HepG2 (cell line): ENCODE data around the gene PRPSAP1. TPM values are rescaled to one million over a fixed set of nuclear protein-coding genes. Genes with fewer than 3 reads are reported as not detected.
A peak's percentile ranks its signal among the peaks of the same experiment; 100 is the strongest.

ENCODE experiments used
- CC2D1A ChIP-seq: sonication (generic); formaldehyde crosslinking; IDR thresholded peaks from 2 replicates; pipeline ENCODE4 v1.8.1; 2023; ENCODE audit warnings: mild to moderate bottlenecking, missing genetic modification reagents
- FOXP4 ChIP-seq: sonication (generic); formaldehyde crosslinking; IDR thresholded peaks from 2 replicates; pipeline ENCODE4 v1.4.0; 2020; ENCODE audit warnings: missing genetic modification reagents
- HCFC1 ChIP-seq: fragments of 150-350 bp; IDR thresholded peaks from 2 replicates; pipeline ENCODE4 v1.6.1; 2014; ENCODE audit warnings: low read depth, low read length
- IRX3 ChIP-seq: sonication (generic); formaldehyde crosslinking; IDR thresholded peaks from 2 replicates; pipeline ENCODE4 v1.8.1; 2023; ENCODE audit warnings: mild to moderate bottlenecking, low read depth, missing genetic modification reagents, borderline replicate concordance
- PAX8 ChIP-seq: sonication (generic); formaldehyde crosslinking; IDR thresholded peaks from 2 replicates; pipeline ENCODE4 v1.8.0; 2022; ENCODE audit warnings: mild to moderate bottlenecking, missing genetic modification reagents, borderline replicate concordance
- SOX13 ChIP-seq, 3 experiments: fragments of 450-650 bp in 1 of 3; sonication (generic) in 1 of 3; formaldehyde crosslinking in 1 of 3; IDR thresholded peaks in 2 of 3; conservative IDR thresholded peaks in 1 of 3; 2 replicates each; pipeline versions ENCODE4 v1.5.0 to v1.6.1; 2016 to 2020; ENCODE audit warnings: antibody characterized with exemption in 1 of 3, mild to moderate bottlenecking in 1 of 3, missing compliant biosample characterization in 1 of 3, missing genetic modification reagents in 1 of 3, moderate library complexity in 1 of 3
- TRIM24 ChIP-seq: sonication (generic); formaldehyde crosslinking; IDR thresholded peaks from 2 replicates; pipeline ENCODE4 v1.8.0; 2022; ENCODE audit warnings: mild to moderate bottlenecking, missing genetic modification reagents
- ZNF224 ChIP-seq: sonication (generic); formaldehyde crosslinking; IDR thresholded peaks from 2 replicates; pipeline ENCODE4 v1.5.0; 2020; ENCODE audit warnings: mild to moderate bottlenecking, missing genetic modification reagents
- ZNF333 ChIP-seq: sonication (generic); formaldehyde crosslinking; IDR thresholded peaks from 2 replicates; pipeline ENCODE4 v1.4.0; 2020; ENCODE audit warnings: mild to moderate bottlenecking, missing genetic modification reagents, borderline replicate concordance
- ZNF619 ChIP-seq: sonication (generic); formaldehyde crosslinking; IDR thresholded peaks from 2 replicates; pipeline ENCODE4 v1.4.0; 2020; ENCODE audit warnings: mild to moderate bottlenecking, missing genetic modification reagents
- ZNF788 ChIP-seq: sonication (generic); formaldehyde crosslinking; IDR thresholded peaks from 2 replicates; pipeline ENCODE4 v1.5.0; 2020; ENCODE audit warnings: mild to moderate bottlenecking, missing genetic modification reagents, borderline replicate concordance
- polyA plus RNA-seq, 8 experiments: library from polyadenylated mRNA; depleted of rRNA in 3 of 8; stranded (reverse) in 7 of 8; unstranded in 1 of 8; fragments of >200 nt; fragmentation: Illumina TruSeq in 4 of 8; extraction: Trizol in 4 of 8; gene quantifications; 2 replicates each; pipeline versions ENCODE4 v1.2.1 to v1.2.3, GENCODE V29; 2011 to 2016; ENCODE audit warnings: low read depth in 4 of 8, missing spikeins in 1 of 8, mixed read lengths in 1 of 8; ENCODE audit not compliant: insufficient read depth in 1 of 8
- total RNA-seq, 5 experiments: library from RNA; depleted of rRNA; stranded (reverse); fragments of >200 nt; fragmentation: Illumina TruSeq; extraction: Trizol; gene quantifications; 2 replicates each; pipeline ENCODE4 v1.2.3, GENCODE V29; 2016; ENCODE audit warnings: low read depth in 1 of 5
- TF ChIP-seq, protein P1 (sequence below), 2 experiments: sonication (generic) in 1 of 2; formaldehyde crosslinking in 1 of 2; IDR thresholded peaks; 2 replicates each; pipeline versions ENCODE4 v1.6.1 to v1.9.0; 2014 to 2022; ENCODE audit warnings: antibody characterized with exemption in 1 of 2, borderline replicate concordance in 1 of 2, inconsistent platforms in 1 of 2, low read depth in 1 of 2, missing genetic modification reagents in 1 of 2
- TF ChIP-seq, protein P2 (sequence below): sonication (generic); formaldehyde crosslinking; IDR thresholded peaks from 2 replicates; pipeline ENCODE4 v1.5.0; 2020; ENCODE audit warnings: mild to moderate bottlenecking, missing genetic modification reagents
- TF ChIP-seq, protein P3 (sequence below): IDR thresholded peaks from 2 replicates; pipeline ENCODE4 v1.6.1; 2012; ENCODE audit warnings: low read depth, low read length, improper control_type of control experiment

The PRPSAP1 gene
- total and polyA plus RNA-seq, 2 of the 13 experiments (the other 11 are each of a cell fraction or from before 2014, with no cell fraction given) = 91.1 to 314 TPM

DNA sequence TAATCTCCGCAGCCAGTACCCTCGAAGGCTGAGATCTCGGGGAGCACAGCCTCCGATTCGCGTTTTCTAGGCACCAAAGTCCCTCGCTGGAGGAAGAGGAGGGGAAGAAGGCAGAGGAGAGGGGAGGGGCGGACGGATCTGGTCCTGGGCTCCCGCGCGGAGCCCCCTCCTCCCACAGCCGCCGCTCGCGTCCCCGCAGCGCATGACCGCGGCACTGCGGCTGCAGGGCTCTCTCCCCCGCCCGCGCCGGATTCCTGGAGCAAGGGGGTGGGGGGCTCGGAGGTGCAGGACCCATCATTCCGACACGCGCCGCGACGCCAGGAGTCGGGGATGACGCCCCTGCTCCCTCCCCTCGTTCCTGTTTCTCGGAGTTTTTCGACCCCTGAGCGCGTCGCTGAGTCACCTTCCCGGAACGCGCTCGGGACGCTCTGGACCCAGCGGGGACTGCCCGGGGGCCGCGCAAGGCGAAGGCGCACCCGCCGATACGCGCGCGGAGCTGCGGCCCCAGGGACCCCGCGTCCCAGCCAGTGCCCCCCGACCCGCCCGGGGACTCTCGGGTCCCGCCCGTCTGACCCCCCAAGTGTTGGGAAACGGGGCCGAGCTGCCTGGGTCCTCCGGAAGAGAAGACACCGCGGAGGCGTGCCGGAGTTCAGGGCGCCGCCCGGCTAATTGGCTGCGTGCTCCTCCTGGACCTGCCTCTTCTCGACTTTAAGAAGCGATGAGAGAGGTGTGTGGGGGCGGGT lies 29.3 kb upstream of the PRPSAP1 start (continued):
- TF ChIP-seq, protein P1, sequence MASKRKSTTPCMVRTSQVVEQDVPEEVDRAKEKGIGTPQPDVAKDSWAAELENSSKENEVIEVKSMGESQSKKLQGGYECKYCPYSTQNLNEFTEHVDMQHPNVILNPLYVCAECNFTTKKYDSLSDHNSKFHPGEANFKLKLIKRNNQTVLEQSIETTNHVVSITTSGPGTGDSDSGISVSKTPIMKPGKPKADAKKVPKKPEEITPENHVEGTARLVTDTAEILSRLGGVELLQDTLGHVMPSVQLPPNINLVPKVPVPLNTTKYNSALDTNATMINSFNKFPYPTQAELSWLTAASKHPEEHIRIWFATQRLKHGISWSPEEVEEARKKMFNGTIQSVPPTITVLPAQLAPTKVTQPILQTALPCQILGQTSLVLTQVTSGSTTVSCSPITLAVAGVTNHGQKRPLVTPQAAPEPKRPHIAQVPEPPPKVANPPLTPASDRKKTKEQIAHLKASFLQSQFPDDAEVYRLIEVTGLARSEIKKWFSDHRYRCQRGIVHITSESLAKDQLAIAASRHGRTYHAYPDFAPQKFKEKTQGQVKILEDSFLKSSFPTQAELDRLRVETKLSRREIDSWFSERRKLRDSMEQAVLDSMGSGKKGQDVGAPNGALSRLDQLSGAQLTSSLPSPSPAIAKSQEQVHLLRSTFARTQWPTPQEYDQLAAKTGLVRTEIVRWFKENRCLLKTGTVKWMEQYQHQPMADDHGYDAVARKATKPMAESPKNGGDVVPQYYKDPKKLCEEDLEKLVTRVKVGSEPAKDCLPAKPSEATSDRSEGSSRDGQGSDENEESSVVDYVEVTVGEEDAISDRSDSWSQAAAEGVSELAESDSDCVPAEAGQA (IDR thresholded peaks at IDR 0.05; ENCODE audit: low read depth) = no peak
- TF ChIP-seq, protein P1 (CRISPR knock-in tag; IDR thresholded peaks at IDR 0.05; ENCODE audit: borderline replicate concordance) = no peak
- TF ChIP-seq IRX3 (CRISPR knock-in tag) (peak; percentile 25; the same call in 1 of the 2 replicates), PAX8 (CRISPR knock-in tag) (peak; percentile 26; the same call in 1 of the 2 replicates), FOXP4 (CRISPR knock-in tag) (peak; percentile 63), SOX13 (IDR thresholded peaks at IDR 0.05) (no peak), SOX13 (CRISPR knock-in tag; conservative IDR thresholded peaks at IDR 0.05 in 1 of 2, IDR thresholded peaks at IDR 0.05 in 1 of 2) (peak in 1 of 2 experiments; percentile 68; a peak in 1 of 4 replicates), TRIM24 (CRISPR knock-in tag) (no peak), ZNF224 (CRISPR knock-in tag) (0 out of 2 replicates have a peak, but pooled peaks have one; percentile 53), ZNF788 (CRISPR knock-in tag) (no peak; the same call in 1 of the 2 replicates), HCFC1 (no peak), ZNF333 (CRISPR knock-in tag) (peak; percentile 86), ZNF619 (CRISPR knock-in tag) (no peak), CC2D1A (CRISPR knock-in tag) (no peak; the same call in none of the 2 replicates)
- TF ChIP-seq, protein P2, sequence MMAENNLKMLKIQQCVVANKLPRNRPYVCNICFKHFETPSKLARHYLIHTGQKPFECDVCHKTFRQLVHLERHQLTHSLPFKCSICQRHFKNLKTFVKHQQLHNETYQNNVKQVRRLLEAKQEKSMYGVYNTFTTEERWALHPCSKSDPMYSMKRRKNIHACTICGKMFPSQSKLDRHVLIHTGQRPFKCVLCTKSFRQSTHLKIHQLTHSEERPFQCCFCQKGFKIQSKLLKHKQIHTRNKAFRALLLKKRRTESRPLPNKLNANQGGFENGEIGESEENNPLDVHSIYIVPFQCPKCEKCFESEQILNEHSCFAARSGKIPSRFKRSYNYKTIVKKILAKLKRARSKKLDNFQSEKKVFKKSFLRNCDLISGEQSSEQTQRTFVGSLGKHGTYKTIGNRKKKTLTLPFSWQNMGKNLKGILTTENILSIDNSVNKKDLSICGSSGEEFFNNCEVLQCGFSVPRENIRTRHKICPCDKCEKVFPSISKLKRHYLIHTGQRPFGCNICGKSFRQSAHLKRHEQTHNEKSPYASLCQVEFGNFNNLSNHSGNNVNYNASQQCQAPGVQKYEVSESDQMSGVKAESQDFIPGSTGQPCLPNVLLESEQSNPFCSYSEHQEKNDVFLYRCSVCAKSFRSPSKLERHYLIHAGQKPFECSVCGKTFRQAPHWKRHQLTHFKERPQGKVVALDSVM (CRISPR knock-in tag) = peak; percentile 39
- TF ChIP-seq, protein P3, sequence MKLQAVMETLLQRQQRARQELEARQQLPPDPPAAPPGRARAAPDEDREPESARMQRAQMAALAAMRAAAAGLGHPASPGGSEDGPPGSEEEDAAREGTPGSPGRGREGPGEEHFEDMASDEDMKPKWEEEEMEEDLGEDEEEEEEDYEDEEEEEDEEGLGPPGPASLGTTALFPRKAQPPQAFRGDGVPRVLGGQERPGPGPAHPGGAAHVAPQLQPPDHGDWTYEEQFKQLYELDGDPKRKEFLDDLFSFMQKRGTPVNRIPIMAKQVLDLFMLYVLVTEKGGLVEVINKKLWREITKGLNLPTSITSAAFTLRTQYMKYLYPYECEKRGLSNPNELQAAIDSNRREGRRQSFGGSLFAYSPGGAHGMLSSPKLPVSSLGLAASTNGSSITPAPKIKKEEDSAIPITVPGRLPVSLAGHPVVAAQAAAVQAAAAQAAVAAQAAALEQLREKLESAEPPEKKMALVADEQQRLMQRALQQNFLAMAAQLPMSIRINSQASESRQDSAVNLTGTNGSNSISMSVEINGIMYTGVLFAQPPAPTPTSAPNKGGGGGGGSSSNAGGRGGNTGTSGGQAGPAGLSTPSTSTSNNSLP = no peak
